Measurements from ENCODE around the gene RRP8.

- TF ChIP-seq CTCF (IDR thresholded peaks at IDR 0.05 in 8 of 11, conservative IDR thresholded peaks at IDR 0.05 in 3 of 11): no peak
- no peak for TF ChIP-seq POLR2A (IDR thresholded peaks at IDR 0.05)
Measured at GRCh38 chr11:6565988-6566703, 37.3 kb downstream of the RRP8 start.
